SK-N-MC (cell line): ENCODE results near the gene NME2.
"Not testable (repeated sequence)": the region's sequence is repeated elsewhere in the genome, so short reads cannot be mapped to it uniquely, and the experiment has no call there.

Source experiments
- DNase-seq: peaks from one replicate; pipeline ENCODE4 v3.0.0-alpha.2; 2011; ENCODE audit warnings: low read depth, low spot score
- H3K27ac ChIP-seq: fragments of 200-600 bp; sonication (generic); 2 replicates; pipeline ENCODE4 v1.5.1; 2016; ENCODE audit warnings: mixed run types
- H3K36me3 ChIP-seq: fragments of 200-600 bp; sonication (generic); 2 replicates; pipeline ENCODE4 v1.6.1; 2017; ENCODE audit warnings: antibody characterized with exemption, low read length, mixed read lengths; ENCODE audit not compliant: insufficient read depth
- H3K4me3 ChIP-seq: fragments of 200-600 bp; sonication (generic); 2 replicates; pipeline ENCODE4 v1.5.1; 2016
- H3K9ac ChIP-seq: fragments of 200-600 bp; sonication (generic); 2 replicates; pipeline ENCODE4 v1.8.0; 2017; ENCODE audit warnings: mixed run types, mixed read lengths; ENCODE audit not compliant: insufficient read length
- H3K9me3 ChIP-seq: fragments of 200-600 bp; sonication (generic); 2 replicates; pipeline ENCODE4 v1.6.1; 2017; ENCODE audit warnings: low read depth, mild to moderate bottlenecking, antibody characterized with exemption, low read length, moderate library complexity, mixed read lengths
- EZH2 ChIP-seq: fragments of 200-600 bp; sonication (generic); IDR thresholded peaks from one replicate; pipeline ENCODE4 v1.6.1; 2017; ENCODE audit warnings: antibody characterized with exemption
- FOXP2 ChIP-seq: optimal IDR thresholded peaks from 2 replicates; pipeline ENCODE3; 2011; ENCODE audit warnings: mild to moderate bottlenecking, moderate library complexity; ENCODE audit not compliant: insufficient read depth; ENCODE audit errors: extremely low read length, control extremely low read depth
- POLR2AphosphoS5 ChIP-seq: IDR thresholded peaks from 2 replicates; pipeline ENCODE4 v1.6.1; 2012; ENCODE audit warnings: mild to moderate bottlenecking, low read depth, low read length, borderline replicate concordance

Gene NME2

GRCh38 chr17:51166198-51166986 lies at the start of gene NME2:
NME2 (plus strand) TSS chr17:51166411; CDS start chr17:51166831, 420 bp downstream.
- Histone ChIP-seq H3K9me3 (no peaks in the 10 kb centered on the region), H3K9ac (peak within 1 kb of the TSS; percentile 95), H3K4me3 (peak within 1 kb of the TSS; percentile 96), H3K27ac (peak within 1 kb of the TSS; percentile 75), H3K36me3 (peaks cover 55% of the 10 kb centered on the region)
- no peak for TF ChIP-seq FOXP2
- TF ChIP-seq POLR2AphosphoS5 = peak; percentile 76
- no peak for DNase-seq

DNA sequence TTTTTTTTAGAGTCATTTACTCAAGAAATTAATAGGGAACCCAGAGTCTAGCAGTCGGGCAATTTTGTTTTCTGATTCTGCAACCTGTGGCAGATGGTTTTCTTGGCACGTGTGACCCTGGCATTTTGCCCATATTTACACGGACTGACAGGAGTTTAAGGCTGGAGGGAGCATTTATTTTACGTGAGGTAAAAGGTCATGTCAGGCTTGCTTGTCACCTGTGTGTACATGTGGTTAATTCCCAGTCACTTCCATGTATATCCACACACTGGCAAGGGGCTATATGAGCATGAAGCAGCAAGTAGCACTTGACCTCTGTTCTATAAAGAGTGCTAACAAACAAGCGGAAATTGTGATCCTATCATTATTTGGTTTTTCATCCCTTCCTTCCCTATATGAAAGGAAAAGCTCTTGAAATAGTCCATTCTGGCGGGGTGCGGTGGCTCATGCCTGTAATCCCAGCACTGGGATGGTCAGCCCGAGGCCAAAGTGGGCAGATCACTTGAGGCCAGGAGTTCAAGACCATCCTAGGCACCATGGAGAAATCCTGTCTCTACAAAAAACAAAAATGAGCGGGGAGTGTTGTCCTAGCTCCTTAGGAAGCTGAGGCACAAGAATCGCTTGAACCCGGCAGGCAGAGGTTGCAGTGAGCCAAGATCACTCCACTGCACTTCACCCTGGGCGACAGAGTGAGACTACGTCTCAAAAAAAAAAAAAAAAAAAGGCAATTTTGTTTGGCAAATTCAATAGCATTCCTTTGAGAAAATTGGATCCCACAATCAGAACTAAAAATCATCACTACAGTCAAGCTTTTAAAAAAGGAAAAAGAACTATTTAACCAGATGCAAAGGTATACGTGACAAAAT lies 47.6 kb upstream of the NME2 start:
- H3K9me3 ChIP-seq = no peaks in the 10 kb centered on the region
- no peak overlapping the region for H3K9ac ChIP-seq
- no peaks in the 10 kb centered on the region for H3K36me3 ChIP-seq
- TF ChIP-seq POLR2AphosphoS5 (no peak), FOXP2 (no peak), EZH2 (no peak)
- no peak overlapping the region for H3K27ac ChIP-seq
- no peak for DNase-seq
- peak overlapping the region; percentile 96 for H3K4me3 ChIP-seq

- no peak for DNase-seq
- Histone ChIP-seq H3K9ac (peak overlapping the region; percentile 84), H3K27ac (no peak overlapping the region), H3K36me3 (no peaks in the 10 kb centered on the region), H3K9me3 (no peaks in the 10 kb centered on the region), H3K4me3 (peak overlapping the region; percentile 96)
- TF ChIP-seq POLR2AphosphoS5 = no peak
- TF ChIP-seq FOXP2 = no peak
- TF ChIP-seq EZH2 = no peak
Measured at GRCh38 chr17:51119415-51120356, 46.5 kb upstream of the NME2 start.

DNA sequence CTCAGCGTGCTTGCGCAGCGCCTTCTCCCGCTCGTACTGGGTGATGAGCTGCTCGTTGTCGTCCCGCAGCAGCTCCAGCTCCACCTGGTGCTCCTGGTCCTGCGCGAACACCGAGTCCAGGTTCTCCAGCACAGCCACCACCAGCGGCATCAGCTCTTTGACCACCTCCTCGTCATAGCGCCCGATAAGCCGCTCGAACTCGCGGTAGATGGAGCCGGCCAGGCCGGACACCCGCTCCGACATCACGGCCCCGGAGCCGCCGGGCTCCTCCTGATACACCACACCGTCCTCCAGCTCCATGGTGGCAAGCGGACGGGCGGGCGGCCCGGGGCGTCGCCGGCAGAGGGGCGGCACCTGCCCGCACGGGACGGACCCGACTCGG lies 45.9 kb upstream of the NME2 start:
- H3K27ac ChIP-seq = no peak overlapping the region
- peak overlapping the region; percentile 96 for H3K4me3 ChIP-seq
- no peak for DNase-seq
- TF ChIP-seq EZH2 = no peak
- TF ChIP-seq FOXP2 = no peak
- no peak for TF ChIP-seq POLR2AphosphoS5
- H3K9me3 ChIP-seq = no peaks in the 10 kb centered on the region
- H3K36me3 ChIP-seq = no peaks in the 10 kb centered on the region
- H3K9ac ChIP-seq = peak overlapping the region; percentile 84

- DNase-seq = peak; percentile 78
- Histone ChIP-seq H3K4me3 (peak within 1 kb of the TSS; percentile 96), H3K9ac (peak within 1 kb of the TSS; percentile 89), H3K27ac (peak within 1 kb of the TSS; percentile 96), H3K36me3 (no peaks in the 10 kb centered on the region), H3K9me3 (no peaks in the 10 kb centered on the region)
- TF ChIP-seq FOXP2 (no peak), POLR2AphosphoS5 (peak; percentile 87)
Measured at GRCh38 chr17:51120739-51121619, 45.2 kb upstream of the NME2 start, which contains the start of gene SPAG9. SPAG9 (minus strand) TSS chr17:51120868; CDS start chr17:51120656, 212 bp downstream.

GRCh38 chr17:51121620-51122472 lies 44.4 kb upstream of the NME2 start:
- H3K4me3 ChIP-seq = peak overlapping the region; percentile 90
- DNase-seq = no peak
- TF ChIP-seq POLR2AphosphoS5 (peak; percentile 38; the same call in 1 of the 2 replicates), FOXP2 (no peak), EZH2 (no peak)
- no peaks in the 10 kb centered on the region for H3K9me3 ChIP-seq
- no peaks in the 10 kb centered on the region for H3K36me3 ChIP-seq
- H3K9ac ChIP-seq = peak overlapping the region; percentile 89
- H3K27ac ChIP-seq = peak overlapping the region; percentile 96

- not testable (repeated sequence) for H3K4me3 ChIP-seq, H3K9me3 ChIP-seq, H3K9ac ChIP-seq, DNase-seq, H3K27ac ChIP-seq, H3K36me3 ChIP-seq
Measured at GRCh38 chr17:51122473-51123115, 43.6 kb upstream of the NME2 start.
